NB4 (cell line): ENCODE data around the gene CUEDC1.

ENCODE experiments used
- MYC ChIP-seq: IDR thresholded peaks from 2 replicates; pipeline ENCODE4 v1.6.1; 2011; ENCODE audit warnings: low read depth, low read length
- TF ChIP-seq, protein P1 (sequence below): IDR thresholded peaks from one replicate; pipeline ENCODE4 v1.5.1; 2012; ENCODE audit warnings: low read depth, low read length

DNA sequence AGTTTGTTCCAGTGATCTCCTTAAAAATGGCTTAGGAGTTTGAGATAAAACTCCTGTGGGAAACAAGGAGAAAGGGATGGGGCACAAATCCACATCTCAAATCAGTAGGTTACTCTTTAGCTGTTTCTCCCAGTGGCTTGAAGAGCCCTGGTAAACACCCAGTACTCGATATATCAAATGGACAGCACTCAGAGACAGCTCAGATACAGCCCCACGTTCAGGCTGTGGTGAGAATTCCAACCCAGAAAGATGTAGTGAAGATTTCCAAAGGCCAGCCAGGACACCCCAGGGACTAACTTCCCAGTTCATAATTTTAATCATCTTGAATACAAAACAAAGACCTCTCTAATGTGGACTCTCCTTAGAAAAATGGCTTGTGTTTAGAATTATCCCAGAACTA lies 39.2 kb upstream of the CUEDC1 start:
- TF ChIP-seq, protein P1, sequence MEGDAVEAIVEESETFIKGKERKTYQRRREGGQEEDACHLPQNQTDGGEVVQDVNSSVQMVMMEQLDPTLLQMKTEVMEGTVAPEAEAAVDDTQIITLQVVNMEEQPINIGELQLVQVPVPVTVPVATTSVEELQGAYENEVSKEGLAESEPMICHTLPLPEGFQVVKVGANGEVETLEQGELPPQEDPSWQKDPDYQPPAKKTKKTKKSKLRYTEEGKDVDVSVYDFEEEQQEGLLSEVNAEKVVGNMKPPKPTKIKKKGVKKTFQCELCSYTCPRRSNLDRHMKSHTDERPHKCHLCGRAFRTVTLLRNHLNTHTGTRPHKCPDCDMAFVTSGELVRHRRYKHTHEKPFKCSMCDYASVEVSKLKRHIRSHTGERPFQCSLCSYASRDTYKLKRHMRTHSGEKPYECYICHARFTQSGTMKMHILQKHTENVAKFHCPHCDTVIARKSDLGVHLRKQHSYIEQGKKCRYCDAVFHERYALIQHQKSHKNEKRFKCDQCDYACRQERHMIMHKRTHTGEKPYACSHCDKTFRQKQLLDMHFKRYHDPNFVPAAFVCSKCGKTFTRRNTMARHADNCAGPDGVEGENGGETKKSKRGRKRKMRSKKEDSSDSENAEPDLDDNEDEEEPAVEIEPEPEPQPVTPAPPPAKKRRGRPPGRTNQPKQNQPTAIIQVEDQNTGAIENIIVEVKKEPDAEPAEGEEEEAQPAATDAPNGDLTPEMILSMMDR: no peak
- TF ChIP-seq MYC: no peak
